Activated CD4-positive, alpha-beta T cell treated with anti-CD3 and anti-CD28 coated beads for 4 hours (primary cell): ENCODE results near the gene GAP43.
"Not testable (repeated sequence)": the region's sequence is repeated elsewhere in the genome, so short reads cannot be mapped to it uniquely, and the experiment has no call there.

Experiments used
- DNase-seq, 2 donors: peaks; one replicate each; pipeline ENCODE4 v3.0.0-alpha.2; 2020

GAP43 gene

GRCh38 chr3:115699706-115700105 is 76.4 kb downstream of the GAP43 start:
- no peak for DNase-seq

- no peak for DNase-seq
These were observed 79.3 kb downstream of the GAP43 start for GRCh38 chr3:115702598-115702997.

- DNase-seq = no peak
These were observed 81.5 kb downstream of the GAP43 start for GRCh38 chr3:115704661-115705338.

- DNase-seq = no peak
These were observed 83.1 kb downstream of the GAP43 start for GRCh38 chr3:115706311-115706829.

- no peak for DNase-seq
These were observed 85.2 kb downstream of the GAP43 start for GRCh38 chr3:115708540-115708939.

GRCh38 chr3:115709093-115709492 is 85.8 kb downstream of the GAP43 start:
- DNase-seq = no peak

GRCh38 chr3:115709931-115710330 is 86.6 kb downstream of the GAP43 start:
- DNase-seq = no peak

- no peak for DNase-seq
These were observed 87.5 kb downstream of the GAP43 start for GRCh38 chr3:115710799-115711198.

- no peak for DNase-seq
These were observed 89.6 kb downstream of the GAP43 start for GRCh38 chr3:115712871-115713270.

- DNase-seq = no peak
These were observed 90.0 kb downstream of the GAP43 start for GRCh38 chr3:115713284-115713683.

GRCh38 chr3:115715241-115715745 is 92.0 kb downstream of the GAP43 start:
- DNase-seq = no peak

- no peak for DNase-seq
These were observed 97.7 kb downstream of the GAP43 start for GRCh38 chr3:115720983-115721382.

- no peak for DNase-seq
These were observed 102.5 kb downstream of the GAP43 start for GRCh38 chr3:115725800-115726199.

- DNase-seq = no peak
These were observed 103.8 kb downstream of the GAP43 start for GRCh38 chr3:115727135-115727534.

GRCh38 chr3:115728013-115728412 is 104.7 kb downstream of the GAP43 start:
- DNase-seq = no peak

GRCh38 chr3:115736341-115736740 is 113.0 kb downstream of the GAP43 start:
- not testable (repeated sequence) for DNase-seq

GRCh38 chr3:115741650-115742049 is 118.3 kb downstream of the GAP43 start:
- no peak for DNase-seq

- not testable (repeated sequence) for DNase-seq
These were observed 121.2 kb downstream of the GAP43 start for GRCh38 chr3:115744516-115744915.

- not testable (repeated sequence) for DNase-seq
These were observed 129.7 kb downstream of the GAP43 start for GRCh38 chr3:115752978-115753377.

- no peak for DNase-seq
These were observed 134.9 kb downstream of the GAP43 start for GRCh38 chr3:115758076-115758763.

GRCh38 chr3:115760716-115761115 is 137.4 kb downstream of the GAP43 start:
- DNase-seq = no peak

GRCh38 chr3:115761927-115762305 is 138.6 kb downstream of the GAP43 start:
- DNase-seq = no peak

GRCh38 chr3:115766587-115767482 is 143.5 kb downstream of the GAP43 start:
- DNase-seq = no peak
